Measurements from ENCODE around the gene PIK3IP1. TPM values are rescaled to one million over a fixed set of nuclear protein-coding genes. Genes with fewer than 3 reads are reported as not detected.

Gene PIK3IP1
- total and polyA plus RNA-seq, 10 of the 15 experiments (the other 5 are each of a cell fraction or from before 2014, with no cell fraction given), result 0.77 to 6.5 (median 3.0) TPM

DNA sequence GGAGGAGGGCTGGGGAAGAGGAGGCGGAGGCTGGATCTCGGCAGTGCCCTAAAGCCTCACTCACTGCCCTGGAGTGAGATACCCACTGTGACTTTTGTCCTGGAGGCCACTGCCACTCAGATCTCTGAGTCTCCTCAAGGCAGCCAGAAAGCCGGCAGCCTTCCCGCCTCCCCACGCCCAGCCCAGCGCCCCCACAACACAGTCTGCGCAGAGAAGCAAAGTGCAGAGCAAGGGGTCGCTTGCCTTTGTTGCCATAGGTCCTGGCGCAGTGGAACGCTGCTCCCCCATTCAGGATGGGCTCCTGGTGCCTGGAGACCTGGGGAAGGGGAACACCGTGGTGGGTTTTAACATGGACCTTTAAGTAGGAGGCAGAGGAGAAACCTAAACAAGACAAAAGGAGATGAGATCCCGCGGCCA lies 36.3 kb upstream of the PIK3IP1 start:
- Histone ChIP-seq H4K20me1 (ENCODE audit: control insufficient read depth, insufficient read depth) (no peaks in the 10 kb centered on the region), H3K4me2 (ENCODE audit: control insufficient read depth, insufficient read depth) (no peak overlapping the region), H3K79me2 (ENCODE audit: control insufficient read depth, insufficient read depth, low read length) (no peaks in the 10 kb centered on the region), H3K27me3 (replicated peaks in 1 of 2; ENCODE audit: control insufficient read depth in 2 of 2, insufficient read depth in 2 of 2, low read length in 1 of 2) (no peaks in the 10 kb centered on the region), H3K9me3 (replicated peaks; ENCODE audit: control insufficient read depth, insufficient read depth, low read length) (no peaks in the 10 kb centered on the region), H2AFZ (ENCODE audit: control insufficient read depth, low read depth, low read length) (no peak overlapping the region), H3K36me3 (ENCODE audit: control insufficient read depth in 2 of 2, insufficient read depth in 2 of 2, low read length in 1 of 2) (peaks cover 21 to 23% of the 10 kb centered on the region in 2 experiments), H3K9ac (ENCODE audit: control insufficient read depth, insufficient read depth, low read length) (no peak overlapping the region), H3K4me3 (no peak overlapping the region), H3K4me1 (ENCODE audit: control insufficient read depth, insufficient read depth, low read length) (no peaks in the 10 kb centered on the region), H3K27ac (ENCODE audit: control insufficient read depth, insufficient read depth) (no peak overlapping the region)
- DNase-seq (ENCODE audit: low read depth, low spot score) (no peak), ATAC-seq (no peak), FAIRE-seq (no peak)
- TF ChIP-seq, protein P1, sequence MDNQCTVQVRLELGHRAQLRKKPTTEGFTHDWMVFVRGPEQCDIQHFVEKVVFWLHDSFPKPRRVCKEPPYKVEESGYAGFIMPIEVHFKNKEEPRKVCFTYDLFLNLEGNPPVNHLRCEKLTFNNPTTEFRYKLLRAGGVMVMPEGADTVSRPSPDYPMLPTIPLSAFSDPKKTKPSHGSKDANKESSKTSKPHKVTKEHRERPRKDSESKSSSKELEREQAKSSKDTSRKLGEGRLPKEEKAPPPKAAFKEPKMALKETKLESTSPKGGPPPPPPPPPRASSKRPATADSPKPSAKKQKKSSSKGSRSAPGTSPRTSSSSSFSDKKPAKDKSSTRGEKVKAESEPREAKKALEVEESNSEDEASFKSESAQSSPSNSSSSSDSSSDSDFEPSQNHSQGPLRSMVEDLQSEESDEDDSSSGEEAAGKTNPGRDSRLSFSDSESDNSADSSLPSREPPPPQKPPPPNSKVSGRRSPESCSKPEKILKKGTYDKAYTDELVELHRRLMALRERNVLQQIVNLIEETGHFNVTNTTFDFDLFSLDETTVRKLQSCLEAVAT (IDR thresholded peaks at IDR 0.05), result no peak
- TF ChIP-seq, protein P2, sequence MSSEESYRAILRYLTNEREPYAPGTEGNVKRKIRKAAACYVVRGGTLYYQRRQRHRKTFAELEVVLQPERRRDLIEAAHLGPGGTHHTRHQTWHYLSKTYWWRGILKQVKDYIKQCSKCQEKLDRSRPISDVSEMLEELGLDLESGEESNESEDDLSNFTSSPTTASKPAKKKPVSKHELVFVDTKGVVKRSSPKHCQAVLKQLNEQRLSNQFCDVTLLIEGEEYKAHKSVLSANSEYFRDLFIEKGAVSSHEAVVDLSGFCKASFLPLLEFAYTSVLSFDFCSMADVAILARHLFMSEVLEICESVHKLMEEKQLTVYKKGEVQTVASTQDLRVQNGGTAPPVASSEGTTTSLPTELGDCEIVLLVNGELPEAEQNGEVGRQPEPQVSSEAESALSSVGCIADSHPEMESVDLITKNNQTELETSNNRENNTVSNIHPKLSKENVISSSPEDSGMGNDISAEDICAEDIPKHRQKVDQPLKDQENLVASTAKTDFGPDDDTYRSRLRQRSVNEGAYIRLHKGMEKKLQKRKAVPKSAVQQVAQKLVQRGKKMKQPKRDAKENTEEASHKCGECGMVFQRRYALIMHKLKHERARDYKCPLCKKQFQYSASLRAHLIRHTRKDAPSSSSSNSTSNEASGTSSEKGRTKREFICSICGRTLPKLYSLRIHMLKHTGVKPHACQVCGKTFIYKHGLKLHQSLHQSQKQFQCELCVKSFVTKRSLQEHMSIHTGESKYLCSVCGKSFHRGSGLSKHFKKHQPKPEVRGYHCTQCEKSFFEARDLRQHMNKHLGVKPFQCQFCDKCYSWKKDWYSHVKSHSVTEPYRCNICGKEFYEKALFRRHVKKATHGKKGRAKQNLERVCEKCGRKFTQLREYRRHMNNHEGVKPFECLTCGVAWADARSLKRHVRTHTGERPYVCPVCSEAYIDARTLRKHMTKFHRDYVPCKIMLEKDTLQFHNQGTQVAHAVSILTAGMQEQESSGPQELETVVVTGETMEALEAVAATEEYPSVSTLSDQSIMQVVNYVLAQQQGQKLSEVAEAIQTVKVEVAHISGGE (CRISPR knock-in tag; IDR thresholded peaks at IDR 0.05), result no peak
- no peak for TF ChIP-seq BHLHE40 (IDR thresholded peaks at IDR 0.05; ENCODE audit: borderline replicate concordance in 1 of 2, low read depth in 2 of 2, low read length in 1 of 2)
- TF ChIP-seq, protein P3, sequence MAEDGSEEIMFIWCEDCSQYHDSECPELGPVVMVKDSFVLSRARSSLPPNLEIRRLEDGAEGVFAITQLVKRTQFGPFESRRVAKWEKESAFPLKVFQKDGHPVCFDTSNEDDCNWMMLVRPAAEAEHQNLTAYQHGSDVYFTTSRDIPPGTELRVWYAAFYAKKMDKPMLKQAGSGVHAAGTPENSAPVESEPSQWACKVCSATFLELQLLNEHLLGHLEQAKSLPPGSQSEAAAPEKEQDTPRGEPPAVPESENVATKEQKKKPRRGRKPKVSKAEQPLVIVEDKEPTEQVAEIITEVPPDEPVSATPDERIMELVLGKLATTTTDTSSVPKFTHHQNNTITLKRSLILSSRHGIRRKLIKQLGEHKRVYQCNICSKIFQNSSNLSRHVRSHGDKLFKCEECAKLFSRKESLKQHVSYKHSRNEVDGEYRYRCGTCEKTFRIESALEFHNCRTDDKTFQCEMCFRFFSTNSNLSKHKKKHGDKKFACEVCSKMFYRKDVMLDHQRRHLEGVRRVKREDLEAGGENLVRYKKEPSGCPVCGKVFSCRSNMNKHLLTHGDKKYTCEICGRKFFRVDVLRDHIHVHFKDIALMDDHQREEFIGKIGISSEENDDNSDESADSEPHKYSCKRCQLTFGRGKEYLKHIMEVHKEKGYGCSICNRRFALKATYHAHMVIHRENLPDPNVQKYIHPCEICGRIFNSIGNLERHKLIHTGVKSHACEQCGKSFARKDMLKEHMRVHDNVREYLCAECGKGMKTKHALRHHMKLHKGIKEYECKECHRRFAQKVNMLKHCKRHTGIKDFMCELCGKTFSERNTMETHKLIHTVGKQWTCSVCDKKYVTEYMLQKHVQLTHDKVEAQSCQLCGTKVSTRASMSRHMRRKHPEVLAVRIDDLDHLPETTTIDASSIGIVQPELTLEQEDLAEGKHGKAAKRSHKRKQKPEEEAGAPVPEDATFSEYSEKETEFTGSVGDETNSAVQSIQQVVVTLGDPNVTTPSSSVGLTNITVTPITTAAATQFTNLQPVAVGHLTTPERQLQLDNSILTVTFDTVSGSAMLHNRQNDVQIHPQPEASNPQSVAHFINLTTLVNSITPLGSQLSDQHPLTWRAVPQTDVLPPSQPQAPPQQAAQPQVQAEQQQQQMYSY (CRISPR knock-in tag; IDR thresholded peaks at IDR 0.05), result no peak
- TF ChIP-seq ASH2L (IDR thresholded peaks at IDR 0.05; ENCODE audit: borderline replicate concordance, low read depth), result no peak
- TF ChIP-seq, protein P4, sequence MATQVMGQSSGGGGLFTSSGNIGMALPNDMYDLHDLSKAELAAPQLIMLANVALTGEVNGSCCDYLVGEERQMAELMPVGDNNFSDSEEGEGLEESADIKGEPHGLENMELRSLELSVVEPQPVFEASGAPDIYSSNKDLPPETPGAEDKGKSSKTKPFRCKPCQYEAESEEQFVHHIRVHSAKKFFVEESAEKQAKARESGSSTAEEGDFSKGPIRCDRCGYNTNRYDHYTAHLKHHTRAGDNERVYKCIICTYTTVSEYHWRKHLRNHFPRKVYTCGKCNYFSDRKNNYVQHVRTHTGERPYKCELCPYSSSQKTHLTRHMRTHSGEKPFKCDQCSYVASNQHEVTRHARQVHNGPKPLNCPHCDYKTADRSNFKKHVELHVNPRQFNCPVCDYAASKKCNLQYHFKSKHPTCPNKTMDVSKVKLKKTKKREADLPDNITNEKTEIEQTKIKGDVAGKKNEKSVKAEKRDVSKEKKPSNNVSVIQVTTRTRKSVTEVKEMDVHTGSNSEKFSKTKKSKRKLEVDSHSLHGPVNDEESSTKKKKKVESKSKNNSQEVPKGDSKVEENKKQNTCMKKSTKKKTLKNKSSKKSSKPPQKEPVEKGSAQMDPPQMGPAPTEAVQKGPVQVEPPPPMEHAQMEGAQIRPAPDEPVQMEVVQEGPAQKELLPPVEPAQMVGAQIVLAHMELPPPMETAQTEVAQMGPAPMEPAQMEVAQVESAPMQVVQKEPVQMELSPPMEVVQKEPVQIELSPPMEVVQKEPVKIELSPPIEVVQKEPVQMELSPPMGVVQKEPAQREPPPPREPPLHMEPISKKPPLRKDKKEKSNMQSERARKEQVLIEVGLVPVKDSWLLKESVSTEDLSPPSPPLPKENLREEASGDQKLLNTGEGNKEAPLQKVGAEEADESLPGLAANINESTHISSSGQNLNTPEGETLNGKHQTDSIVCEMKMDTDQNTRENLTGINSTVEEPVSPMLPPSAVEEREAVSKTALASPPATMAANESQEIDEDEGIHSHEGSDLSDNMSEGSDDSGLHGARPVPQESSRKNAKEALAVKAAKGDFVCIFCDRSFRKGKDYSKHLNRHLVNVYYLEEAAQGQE (IDR thresholded peaks at IDR 0.05; ENCODE audit: low read depth, low read length), result no peak
- POLR2A ChIA-PET, result no interaction called here
- 95% methylated on average over 13 of the region's 13 CpGs for WGBS (ENCODE audit: insufficient coverage, insufficient replicate concordance, low lambda C conversion rate, missing lambda C conversion rate)
- in situ Hi-C loops (cut with MboI) (no loop called here), intact Hi-C loops (cut with micrococcal nuclease; ENCODE audit: unreplicated experiment) (no loop called here)
- no TSS peak for BruUV-seq (replicated peaks)
- CTCF ChIA-PET, result no interaction called here
- RAD21 ChIA-PET (ENCODE audit: unreplicated experiment), result no interaction called here
- SMC1A ChIA-PET (ENCODE audit: uncharacterized antibody, unreplicated experiment), result no interaction called here

Measured in GM12878 (cell line).